ENCODE measurements around the gene ZNF783. TPM values are rescaled to one million over a fixed set of nuclear protein-coding genes. Genes with fewer than 3 reads are reported as not detected.
"Not testable (repeated sequence)": the region's sequence is repeated elsewhere in the genome, so short reads cannot be mapped to it uniquely, and the experiment has no call there.

ZNF783 gene
- total and polyA plus RNA-seq, 9 donors, result 5.5 to 27.6 (median 17.0) TPM

- TF ChIP-seq, protein P1, sequence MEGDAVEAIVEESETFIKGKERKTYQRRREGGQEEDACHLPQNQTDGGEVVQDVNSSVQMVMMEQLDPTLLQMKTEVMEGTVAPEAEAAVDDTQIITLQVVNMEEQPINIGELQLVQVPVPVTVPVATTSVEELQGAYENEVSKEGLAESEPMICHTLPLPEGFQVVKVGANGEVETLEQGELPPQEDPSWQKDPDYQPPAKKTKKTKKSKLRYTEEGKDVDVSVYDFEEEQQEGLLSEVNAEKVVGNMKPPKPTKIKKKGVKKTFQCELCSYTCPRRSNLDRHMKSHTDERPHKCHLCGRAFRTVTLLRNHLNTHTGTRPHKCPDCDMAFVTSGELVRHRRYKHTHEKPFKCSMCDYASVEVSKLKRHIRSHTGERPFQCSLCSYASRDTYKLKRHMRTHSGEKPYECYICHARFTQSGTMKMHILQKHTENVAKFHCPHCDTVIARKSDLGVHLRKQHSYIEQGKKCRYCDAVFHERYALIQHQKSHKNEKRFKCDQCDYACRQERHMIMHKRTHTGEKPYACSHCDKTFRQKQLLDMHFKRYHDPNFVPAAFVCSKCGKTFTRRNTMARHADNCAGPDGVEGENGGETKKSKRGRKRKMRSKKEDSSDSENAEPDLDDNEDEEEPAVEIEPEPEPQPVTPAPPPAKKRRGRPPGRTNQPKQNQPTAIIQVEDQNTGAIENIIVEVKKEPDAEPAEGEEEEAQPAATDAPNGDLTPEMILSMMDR (IDR thresholded peaks at IDR 0.05), result no peak
- no peak for TF ChIP-seq EP300 (IDR thresholded peaks at IDR 0.05)
- TF ChIP-seq POLR2A (IDR thresholded peaks at IDR 0.05), result no peak
- Histone ChIP-seq H3K4me1 (ENCODE audit: insufficient read depth) (no peaks in the 10 kb centered on the region), H3K4me3 (no peak overlapping the region), H3K27ac (no peak overlapping the region), H3K36me3 (no peaks in the 10 kb centered on the region), H3K27me3 (no peaks in the 10 kb centered on the region), H3K9me3 (no peaks in the 10 kb centered on the region)
- WGBS, 3 donors, result 97 to 98% (median 97%) methylated on average over 26 to 37 of the region's 37 CpGs
- intact Hi-C loops (cut with DNase I), result no loop called here
- no peak for DNase-seq
Observed at GRCh38 chr7:149224352-149224751, 37.6 kb upstream of the ZNF783 start.

GRCh38 chr7:149225106-149225505 lies 36.9 kb upstream of the ZNF783 start:
- WGBS, 3 donors, result 94 to 97% (median 95%) methylated on average over 19 of the region's 19 CpGs
- intact Hi-C loops (cut with DNase I), result no loop called here
- H3K36me3 ChIP-seq, result no peaks in the 10 kb centered on the region

DNA sequence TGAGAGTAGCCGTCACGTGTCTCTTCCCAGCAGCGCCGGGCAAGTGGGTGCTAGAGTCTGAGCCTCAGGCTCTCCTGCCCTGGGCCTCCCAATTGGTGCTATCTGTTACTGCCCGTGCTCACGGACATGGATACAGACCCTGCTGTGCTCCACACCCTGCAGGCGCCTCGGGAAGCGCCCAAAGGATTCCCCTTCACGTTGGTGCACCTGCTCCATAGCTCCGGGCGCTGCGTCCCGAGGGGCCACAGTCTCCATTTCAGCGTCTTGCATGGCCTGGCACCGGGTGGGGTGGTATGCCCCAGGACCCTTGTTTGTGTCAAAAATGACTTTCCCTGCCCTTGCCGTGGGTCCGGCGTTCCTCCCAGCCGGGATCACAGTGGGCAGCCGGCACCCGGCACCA lies 36.3 kb upstream of the ZNF783 start:
- WGBS, 3 donors, result 94 to 95% (median 94%) methylated on average over 22 of the region's 22 CpGs
- H3K27ac ChIP-seq, result no peak overlapping the region
- no peaks in the 10 kb centered on the region for H3K9me3 ChIP-seq
- H3K4me1 ChIP-seq (ENCODE audit: insufficient read depth), result no peaks in the 10 kb centered on the region
- H3K27me3 ChIP-seq, result no peaks in the 10 kb centered on the region
- TF ChIP-seq, protein P1 (IDR thresholded peaks at IDR 0.05), result no peak
- no peak for TF ChIP-seq POLR2A (IDR thresholded peaks at IDR 0.05)
- no peak for TF ChIP-seq EP300 (IDR thresholded peaks at IDR 0.05)
- H3K4me3 ChIP-seq, result no peak overlapping the region
- DNase-seq, result no peak
- intact Hi-C loops (cut with DNase I), result no loop called here
- no peaks in the 10 kb centered on the region for H3K36me3 ChIP-seq

More at GRCh38 chr7:149225106-149225505, 36.9 kb upstream of the ZNF783 start:
- TF ChIP-seq POLR2A (IDR thresholded peaks at IDR 0.05) (no peak), EP300 (IDR thresholded peaks at IDR 0.05) (no peak)
- TF ChIP-seq, protein P1 (IDR thresholded peaks at IDR 0.05), result no peak
- no peak overlapping the region for H3K27ac ChIP-seq
- H3K4me3 ChIP-seq, result no peak overlapping the region
- H3K9me3 ChIP-seq, result no peaks in the 10 kb centered on the region
- DNase-seq, result no peak
- no peaks in the 10 kb centered on the region for H3K4me1 ChIP-seq (ENCODE audit: insufficient read depth)
- H3K27me3 ChIP-seq, result no peaks in the 10 kb centered on the region

DNA sequence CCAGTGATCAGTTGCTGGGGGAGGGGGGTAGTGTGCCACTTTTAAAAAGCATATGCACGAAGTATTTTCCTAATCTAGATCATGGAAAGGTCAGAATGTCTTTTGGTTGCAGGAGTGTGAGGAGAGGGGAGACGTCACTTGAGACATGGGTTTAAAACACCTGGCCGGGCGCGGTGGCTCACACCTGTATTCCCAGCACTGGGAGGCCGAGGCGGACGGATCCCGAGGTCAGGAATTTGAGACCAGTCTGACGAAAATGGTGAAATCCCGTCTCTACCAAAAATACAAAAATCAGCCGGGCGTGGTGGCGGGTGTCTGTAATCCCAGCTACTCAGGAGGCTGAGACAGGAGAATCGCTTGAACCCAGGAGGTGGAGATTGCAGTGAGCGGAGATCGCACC lies 35.6 kb upstream of the ZNF783 start:
- WGBS, 3 donors, result 89 to 92% (median 92%) methylated on average over 17 of the region's 17 CpGs
- DNase-seq; H3K27ac ChIP-seq; H3K27me3 ChIP-seq; H3K9me3 ChIP-seq; H3K4me3 ChIP-seq; H3K36me3 ChIP-seq; H3K4me1 ChIP-seq (ENCODE audit: insufficient read depth); intact Hi-C loops (cut with DNase I): not testable (repeated sequence)

DNA sequence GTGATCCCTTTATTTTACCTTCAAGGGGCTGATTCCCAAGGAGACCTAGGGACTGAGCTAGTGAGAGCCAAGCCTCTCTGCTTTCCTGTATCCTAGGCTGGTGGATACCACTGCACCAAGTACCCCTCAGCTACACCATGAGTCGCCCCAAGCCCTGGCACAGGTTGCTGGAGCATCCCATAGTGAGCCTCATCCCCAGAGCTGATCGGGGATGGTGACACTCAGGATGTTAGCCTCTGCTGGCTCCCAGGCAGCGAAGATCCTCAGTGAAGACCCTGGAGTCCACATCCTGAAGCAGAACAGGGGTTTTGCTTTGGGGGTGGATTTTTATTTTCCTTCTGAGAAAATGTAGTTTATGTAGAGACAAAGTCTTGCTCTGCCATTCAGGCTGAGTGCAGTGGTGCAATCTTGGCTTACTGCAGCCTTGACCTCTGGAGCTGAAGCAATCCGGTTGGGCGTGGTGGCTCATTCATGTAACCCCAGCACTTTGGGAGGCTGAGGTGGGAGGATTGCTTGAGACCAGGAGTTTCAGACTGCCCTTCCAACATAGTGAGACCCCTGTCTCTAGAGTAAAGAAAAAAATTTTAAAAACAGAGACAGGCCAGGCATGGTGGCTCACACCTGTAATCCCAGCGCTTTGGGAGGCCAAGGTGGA lies 35.0 kb upstream of the ZNF783 start:
- TF ChIP-seq, protein P1 (IDR thresholded peaks at IDR 0.05), result no peak
- TF ChIP-seq EP300 (IDR thresholded peaks at IDR 0.05) (no peak), POLR2A (IDR thresholded peaks at IDR 0.05) (no peak)
- 69 to 82% (median 74%) methylated on average over 6 of the region's 6 CpGs for WGBS, 3 donors
- intact Hi-C loops (cut with DNase I), result no loop called here
- H3K4me1 ChIP-seq (ENCODE audit: insufficient read depth), result no peaks in the 10 kb centered on the region
- no peak overlapping the region for H3K4me3 ChIP-seq
- DNase-seq, result peak in 1 of 5 donors; percentile 32
- no peak overlapping the region for H3K27ac ChIP-seq
- H3K9me3 ChIP-seq, result no peaks in the 10 kb centered on the region
- H3K36me3 ChIP-seq, result no peaks in the 10 kb centered on the region
- H3K27me3 ChIP-seq, result no peaks in the 10 kb centered on the region

Data from ovary (tissue), 9 donors.